ENCODE results near the gene RMI2.

Gene RMI2

GRCh38 chr16:11360641-11361373 is 15.5 kb downstream of the RMI2 start:
- no peak for DNase-seq (ENCODE audit: low read depth in 1 of 2, low spot score in 1 of 2)
- H3K4me3 ChIP-seq (replicated peaks; ENCODE audit: insufficient read depth, low read length): no peak overlapping the region
- TF ChIP-seq SPI1 (IDR thresholded peaks at IDR 0.05; ENCODE audit: borderline replicate concordance, low read depth): no peak
- no peak for TF ChIP-seq CTCF (IDR thresholded peaks at IDR 0.05; ENCODE audit: insufficient read depth, low read length)
- TF ChIP-seq POLR2AphosphoS5 (IDR thresholded peaks at IDR 0.05; ENCODE audit: low read depth): no peak
- no peak for TF ChIP-seq REST (IDR thresholded peaks at IDR 0.05; ENCODE audit: insufficient replicate concordance, low read depth)
- no peak for TF ChIP-seq GABPA (IDR thresholded peaks at IDR 0.05; ENCODE audit: low read depth)
- peaks cover 7% of the 10 kb centered on the region for H3K27me3 ChIP-seq (ENCODE audit: insufficient read depth, poor library complexity, severe bottlenecking)
- no peak overlapping the region for H3K27ac ChIP-seq (replicated peaks)

- TF ChIP-seq SPI1 (IDR thresholded peaks at IDR 0.05; ENCODE audit: borderline replicate concordance, low read depth) (peak; percentile 86), REST (IDR thresholded peaks at IDR 0.05; ENCODE audit: insufficient replicate concordance, low read depth) (no peak), POLR2AphosphoS5 (IDR thresholded peaks at IDR 0.05; ENCODE audit: low read depth) (0 out of 2 replicates have a peak, but pooled peaks have one; percentile 63)
- no peak overlapping the region for H3K27ac ChIP-seq (replicated peaks)
- H3K4me3 ChIP-seq (replicated peaks; ENCODE audit: insufficient read depth, low read length): peak overlapping the region; percentile 3; the same call in 1 of the 2 replicates
- H3K27me3 ChIP-seq (ENCODE audit: insufficient read depth, poor library complexity, severe bottlenecking): peaks cover 7% of the 10 kb centered on the region
- peak in 1 of 2 experiments; percentile 54 for DNase-seq (ENCODE audit: low read depth in 1 of 2, low spot score in 1 of 2)
These were observed 16.6 kb downstream of the RMI2 start for GRCh38 chr16:11361701-11362451.

DNA sequence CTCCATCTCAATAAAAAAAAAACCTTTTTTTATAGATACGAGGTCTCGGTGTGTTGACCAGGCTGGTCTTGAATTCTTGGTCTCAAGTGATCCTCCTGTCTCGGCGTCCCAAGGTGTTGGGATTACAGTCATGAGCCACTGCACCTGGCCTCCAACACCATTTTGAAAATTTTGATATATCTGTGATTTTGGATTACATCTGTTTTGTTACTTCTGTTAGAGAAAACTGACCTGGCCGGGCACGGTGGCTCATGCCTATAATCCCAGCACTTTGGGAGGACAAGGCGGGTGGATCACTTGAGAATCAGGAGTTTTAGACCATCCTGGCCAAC is 18.6 kb downstream of the RMI2 start:
- H3K27ac ChIP-seq (replicated peaks): no peak overlapping the region
- peaks cover 7% of the 10 kb centered on the region for H3K27me3 ChIP-seq (ENCODE audit: insufficient read depth, poor library complexity, severe bottlenecking)
- DNase-seq (ENCODE audit: low read depth in 1 of 2, low spot score in 1 of 2): no peak
- no peak overlapping the region for H3K4me3 ChIP-seq (replicated peaks; ENCODE audit: insufficient read depth, low read length)
- no peak for TF ChIP-seq POLR2AphosphoS5 (IDR thresholded peaks at IDR 0.05; ENCODE audit: low read depth)

GRCh38 chr16:11367483-11367906 is 22.2 kb downstream of the RMI2 start:
- no peak overlapping the region for H3K27ac ChIP-seq (replicated peaks)

More at GRCh38 chr16:11367483-11367906, 22.2 kb downstream of the RMI2 start:
- Histone ChIP-seq H3K27me3 (ENCODE audit: insufficient read depth, poor library complexity, severe bottlenecking) (no peaks in the 10 kb centered on the region), H3K4me3 (replicated peaks; ENCODE audit: insufficient read depth, low read length) (no peak overlapping the region)
- no peak for DNase-seq (ENCODE audit: low read depth in 1 of 2, low spot score in 1 of 2)
- TF ChIP-seq CTCF (IDR thresholded peaks at IDR 0.05; ENCODE audit: insufficient read depth, low read length): no peak
- TF ChIP-seq POLR2AphosphoS5 (IDR thresholded peaks at IDR 0.05; ENCODE audit: low read depth): no peak
- TF ChIP-seq GABPA (IDR thresholded peaks at IDR 0.05; ENCODE audit: low read depth): no peak
- TF ChIP-seq SPI1 (IDR thresholded peaks at IDR 0.05; ENCODE audit: borderline replicate concordance, low read depth): no peak
- TF ChIP-seq REST (IDR thresholded peaks at IDR 0.05; ENCODE audit: insufficient replicate concordance, low read depth): no peak

All from HL-60 (cell line).